CD4-positive, alpha-beta T cell treated with Interleukin-15 for 4 hours (primary cell): ENCODE results near the gene AGBL4.

Experiments used
- DNase-seq: peaks from one replicate; pipeline ENCODE4 v3.0.0-alpha.2; 2020; ENCODE audit warnings: low spot score

Gene AGBL4

GRCh38 chr1:48887796-48888195 is 1136.0 kb downstream of the AGBL4 start:
- DNase-seq, result no peak

- DNase-seq, result no peak
Measured at GRCh38 chr1:48882020-48882419, 1141.7 kb downstream of the AGBL4 start.

GRCh38 chr1:48878191-48878940 is 1145.4 kb downstream of the AGBL4 start:
- DNase-seq, result no peak

GRCh38 chr1:48876330-48876785 is 1147.4 kb downstream of the AGBL4 start:
- DNase-seq, result no peak

GRCh38 chr1:48875552-48876329 is 1148.0 kb downstream of the AGBL4 start:
- no peak for DNase-seq

- DNase-seq, result no peak
Measured at GRCh38 chr1:48873944-48874343, 1149.8 kb downstream of the AGBL4 start.

- DNase-seq, result no peak
Measured at GRCh38 chr1:48870596-48870995, 1153.2 kb downstream of the AGBL4 start.

GRCh38 chr1:48869116-48869893 is 1154.4 kb downstream of the AGBL4 start:
- DNase-seq, result no peak

- DNase-seq, result no peak
Measured at GRCh38 chr1:48864913-48865312, 1158.8 kb downstream of the AGBL4 start.

GRCh38 chr1:48859456-48859855 is 1164.3 kb downstream of the AGBL4 start:
- no peak for DNase-seq

GRCh38 chr1:48858200-48858920 is 1165.4 kb downstream of the AGBL4 start:
- DNase-seq, result no peak

GRCh38 chr1:48853006-48853405 is 1170.7 kb downstream of the AGBL4 start:
- no peak for DNase-seq

- DNase-seq, result no peak
Measured at GRCh38 chr1:48851638-48852037, 1172.1 kb downstream of the AGBL4 start.

GRCh38 chr1:48848035-48848434 is 1175.7 kb downstream of the AGBL4 start:
- DNase-seq, result no peak

- DNase-seq, result no peak
Measured at GRCh38 chr1:48846441-48846840, 1177.3 kb downstream of the AGBL4 start.

- DNase-seq, result no peak
Measured at GRCh38 chr1:48844187-48844586, 1179.6 kb downstream of the AGBL4 start.

- DNase-seq, result no peak
Measured at GRCh38 chr1:48841966-48842365, 1181.8 kb downstream of the AGBL4 start.

- no peak for DNase-seq
Measured at GRCh38 chr1:48841461-48841860, 1182.3 kb downstream of the AGBL4 start.

- DNase-seq, result no peak
Measured at GRCh38 chr1:48831120-48831978, 1192.4 kb downstream of the AGBL4 start.

GRCh38 chr1:48830715-48831114 is 1193.0 kb downstream of the AGBL4 start:
- DNase-seq, result no peak

GRCh38 chr1:48829446-48829845 is 1194.3 kb downstream of the AGBL4 start:
- DNase-seq, result no peak
